Bone marrow (tissue), 2 donors: Measurements from ENCODE around the gene MUC6.

ENCODE experiments used
- DNase-seq, 2 donors: peaks; one replicate each; lab custom pipeline; 2025; lab: John Stamatoyannopoulos, UW

The MUC6 gene

DNA sequence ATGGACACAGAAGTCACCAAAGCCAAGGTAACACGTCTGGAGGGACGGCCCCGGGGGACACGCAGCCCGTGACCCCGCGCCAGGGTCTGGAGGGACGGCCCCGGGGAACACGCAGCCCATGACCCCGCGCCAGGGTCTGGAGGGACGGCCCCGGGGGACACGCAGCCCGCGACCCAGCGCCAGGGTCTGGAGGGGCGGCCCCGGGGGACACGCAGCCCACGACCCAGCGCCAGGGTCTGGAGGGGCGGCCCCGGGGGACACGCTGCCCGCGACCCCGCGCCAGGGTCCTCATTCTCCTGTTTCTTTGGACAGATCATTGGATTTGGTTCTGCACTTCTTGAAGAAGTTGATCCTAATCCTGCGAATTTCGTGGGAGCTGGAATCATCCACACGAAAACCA, 27.1 kb downstream of the MUC6 start:
- DNase-seq: no peak

DNA sequence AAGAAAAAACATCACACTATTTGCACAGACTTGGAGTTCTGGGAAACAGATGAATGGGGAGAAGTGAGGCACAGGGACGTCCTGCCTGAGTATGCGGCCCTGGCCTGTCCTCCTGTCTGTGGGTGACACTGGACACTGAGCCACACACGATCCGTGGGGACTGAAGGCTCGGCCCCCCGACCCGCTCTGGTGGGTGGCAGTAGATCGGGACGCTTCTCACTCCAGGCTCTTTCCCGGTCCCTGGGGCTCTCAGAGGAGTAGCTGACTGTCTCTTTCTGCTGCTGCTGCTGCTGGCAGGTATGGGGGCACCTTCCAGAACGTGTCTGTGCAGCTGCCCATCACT, 27.7 kb downstream of the MUC6 start:
- no peak for DNase-seq

GRCh38 chr11:1008001-1008802, 28.3 kb downstream of the MUC6 start:
- DNase-seq: no peak

DNA sequence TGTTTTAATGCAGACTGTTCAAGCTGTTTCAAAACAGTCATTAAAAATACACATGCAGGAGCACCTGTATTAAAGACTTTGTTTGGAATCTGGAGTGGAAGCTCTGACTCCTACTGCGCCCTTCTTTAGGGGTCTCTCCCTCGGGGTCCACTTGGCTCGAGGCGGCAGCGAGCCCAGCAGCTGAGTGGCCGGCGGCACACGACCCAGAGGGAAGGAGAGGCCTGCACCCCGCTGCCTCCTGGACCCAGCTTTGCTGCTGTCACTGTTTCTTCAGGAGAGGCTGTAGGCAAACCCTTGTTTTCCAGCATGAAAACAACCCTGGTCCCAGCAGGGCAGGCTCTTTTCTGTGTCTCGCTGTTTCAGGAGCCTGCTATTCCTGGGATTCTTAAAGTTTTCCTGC, 29.2 kb downstream of the MUC6 start:
- no peak for DNase-seq

DNA sequence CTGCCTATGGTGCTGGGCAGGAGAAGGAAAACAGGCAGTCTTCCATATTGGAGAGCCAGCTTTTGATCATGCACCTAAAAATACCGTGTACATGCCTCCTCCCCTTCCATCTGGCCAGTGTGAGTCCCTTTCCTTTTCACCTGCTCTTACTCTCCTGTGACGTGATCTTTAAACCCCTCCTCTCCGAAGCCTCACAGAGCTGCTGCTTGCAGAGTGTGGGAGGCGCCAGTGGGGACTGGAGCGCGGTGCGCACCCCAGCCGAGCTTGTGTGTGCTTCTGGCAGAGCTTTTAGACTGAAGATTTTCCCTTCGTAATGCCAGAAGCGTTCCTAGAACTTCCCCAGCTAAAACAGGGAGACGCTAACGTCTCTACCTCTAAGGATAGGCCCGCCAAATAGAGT, 29.8 kb downstream of the MUC6 start:
- DNase-seq: no peak

DNA sequence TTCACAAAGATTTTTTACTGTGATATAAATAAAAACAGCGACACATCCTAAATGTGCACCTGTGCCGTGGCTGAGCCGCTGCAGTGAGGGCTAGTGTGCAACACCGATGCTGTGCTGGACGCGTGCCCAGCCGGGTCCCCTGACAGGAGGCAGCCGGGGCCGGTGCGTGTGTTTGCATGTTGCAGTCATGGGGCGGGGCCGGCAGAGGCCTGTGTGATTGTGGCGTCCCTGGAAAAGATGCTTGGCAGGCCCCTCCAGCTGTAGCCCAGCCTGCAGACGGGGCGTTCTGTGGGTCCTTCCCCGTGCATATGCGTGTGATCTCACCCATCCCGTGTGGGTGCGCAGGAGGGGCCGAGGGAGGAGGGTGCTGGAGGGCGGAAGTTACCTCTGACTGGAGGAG, 30.6 kb downstream of the MUC6 start:
- DNase-seq: no peak

- DNase-seq: no peak
Observed at GRCh38 chr11:1003159-1003558, 33.4 kb downstream of the MUC6 start.

GRCh38 chr11:1002406-1002984, 34.0 kb downstream of the MUC6 start:
- DNase-seq: no peak

GRCh38 chr11:1001617-1002405, 34.7 kb downstream of the MUC6 start:
- DNase-seq: no peak

DNA sequence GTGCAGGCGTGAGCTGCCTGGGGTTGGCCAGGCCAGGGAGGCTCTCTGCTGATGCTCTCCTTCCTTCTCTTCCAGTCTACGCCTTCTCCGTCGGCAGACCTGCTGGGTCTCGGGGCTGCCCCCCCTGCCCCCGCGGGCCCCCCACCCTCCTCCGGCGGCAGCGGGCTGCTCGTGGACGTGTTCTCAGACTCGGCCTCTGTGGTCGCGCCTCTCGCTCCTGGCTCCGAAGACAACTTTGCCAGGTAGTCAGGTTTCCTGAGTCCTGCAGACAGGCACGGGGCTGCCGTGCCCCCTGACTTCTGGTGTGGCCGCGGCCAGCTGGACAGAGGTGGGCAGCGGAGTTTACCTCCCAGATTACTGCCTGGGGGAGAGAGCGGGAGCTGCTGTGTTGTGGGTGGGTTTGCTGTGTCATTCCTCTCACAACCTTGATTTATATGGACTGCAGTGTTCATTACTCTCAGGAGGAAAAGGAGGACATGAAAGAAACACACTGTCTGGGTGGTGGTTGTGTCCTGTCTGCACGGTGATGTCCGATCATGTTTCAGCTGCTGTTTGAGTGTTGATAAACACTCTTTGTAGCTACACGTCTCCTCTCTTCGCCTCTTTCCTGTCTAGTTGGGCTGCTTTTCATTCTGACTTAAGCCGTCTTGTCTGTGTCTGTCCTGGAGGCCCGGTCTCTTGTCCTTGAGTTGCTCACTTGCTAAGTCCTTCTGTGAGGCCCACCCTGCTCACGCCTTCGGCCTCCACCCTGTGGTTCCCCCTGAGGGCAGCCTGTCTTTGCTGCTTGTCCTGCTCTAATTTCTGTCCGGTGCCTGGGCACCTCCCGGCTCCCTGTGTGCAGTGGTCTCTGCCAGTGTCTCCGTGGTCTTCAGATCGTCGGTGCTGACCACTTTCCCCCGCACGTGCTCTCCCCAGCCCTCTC, 35.9 kb downstream of the MUC6 start:
- no peak for DNase-seq

DNA sequence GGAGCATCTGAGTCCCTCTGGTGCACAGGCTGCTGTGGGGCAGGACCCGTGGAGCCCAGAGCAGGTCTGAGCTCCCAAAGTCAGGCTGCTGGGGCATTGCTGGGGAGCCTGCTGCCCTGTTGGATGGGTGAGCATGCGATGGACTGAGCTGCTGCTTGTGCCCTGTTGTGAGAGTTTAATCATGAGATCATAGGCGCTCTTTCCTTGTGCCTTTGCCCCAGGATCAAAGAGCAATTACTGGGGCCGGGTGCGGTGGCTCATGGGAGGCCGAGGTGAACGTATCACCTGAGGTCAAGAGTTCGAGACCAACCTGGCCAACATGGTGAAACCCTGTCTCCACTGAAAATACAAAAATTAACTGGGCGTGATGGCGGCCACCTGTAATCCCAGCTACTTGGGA, 37.5 kb downstream of the MUC6 start:
- no peak for DNase-seq

DNA sequence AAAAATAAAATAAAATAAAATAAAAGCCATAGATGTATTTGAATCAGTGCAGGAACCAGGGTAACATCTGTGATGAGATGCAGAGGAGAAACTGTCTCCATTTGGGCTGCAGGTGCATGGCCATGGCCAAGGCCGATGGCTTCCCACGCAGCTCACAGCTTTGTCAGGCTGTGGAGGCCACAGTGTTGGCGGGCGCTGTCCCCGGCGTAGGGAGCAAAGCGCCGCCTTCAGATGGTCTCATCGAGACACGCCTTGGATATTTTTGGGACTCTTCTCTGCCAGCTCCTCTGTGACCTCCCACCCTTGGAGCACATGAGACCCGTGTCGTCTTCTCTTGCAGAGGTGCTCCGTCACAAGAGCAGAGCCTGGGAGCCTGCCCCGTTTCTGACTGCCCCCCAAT, 38.6 kb downstream of the MUC6 start:
- DNase-seq: no peak

- DNase-seq: no peak
Observed at GRCh38 chr11:996681-997080, 39.8 kb downstream of the MUC6 start.

DNA sequence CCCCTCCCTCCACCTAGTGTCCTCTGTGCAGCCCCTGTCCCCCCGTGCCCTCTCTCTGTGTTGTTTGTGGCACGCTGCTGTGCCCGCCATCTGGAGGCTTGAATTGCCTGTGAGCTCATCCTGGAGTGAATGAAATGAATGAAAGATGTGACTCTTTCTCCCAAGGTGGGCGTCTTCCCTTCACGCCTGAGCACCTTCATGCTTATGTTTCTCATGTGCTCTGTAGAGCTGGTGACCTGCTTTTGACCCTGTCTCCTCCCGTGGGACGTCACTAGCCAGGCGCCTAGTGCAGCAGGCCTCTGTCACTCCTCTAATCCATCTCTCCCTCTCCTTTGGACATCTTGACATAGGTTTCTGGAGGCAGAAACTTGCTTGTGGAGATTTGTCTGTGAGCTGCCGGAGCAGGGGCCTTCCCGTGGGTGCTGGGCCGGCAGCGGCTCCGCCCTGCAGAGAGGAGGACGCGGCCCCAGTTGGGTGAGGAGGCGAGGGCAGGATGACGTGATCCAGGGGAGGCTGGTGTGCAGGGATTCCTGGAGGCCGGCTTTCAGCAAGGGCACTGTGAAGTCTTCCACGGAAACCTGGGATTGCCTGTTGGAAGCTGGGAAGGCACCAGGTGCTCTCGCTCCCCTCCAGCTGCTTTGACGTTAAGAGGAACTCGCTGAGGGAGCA, 40.6 kb downstream of the MUC6 start:
- DNase-seq: no peak

DNA sequence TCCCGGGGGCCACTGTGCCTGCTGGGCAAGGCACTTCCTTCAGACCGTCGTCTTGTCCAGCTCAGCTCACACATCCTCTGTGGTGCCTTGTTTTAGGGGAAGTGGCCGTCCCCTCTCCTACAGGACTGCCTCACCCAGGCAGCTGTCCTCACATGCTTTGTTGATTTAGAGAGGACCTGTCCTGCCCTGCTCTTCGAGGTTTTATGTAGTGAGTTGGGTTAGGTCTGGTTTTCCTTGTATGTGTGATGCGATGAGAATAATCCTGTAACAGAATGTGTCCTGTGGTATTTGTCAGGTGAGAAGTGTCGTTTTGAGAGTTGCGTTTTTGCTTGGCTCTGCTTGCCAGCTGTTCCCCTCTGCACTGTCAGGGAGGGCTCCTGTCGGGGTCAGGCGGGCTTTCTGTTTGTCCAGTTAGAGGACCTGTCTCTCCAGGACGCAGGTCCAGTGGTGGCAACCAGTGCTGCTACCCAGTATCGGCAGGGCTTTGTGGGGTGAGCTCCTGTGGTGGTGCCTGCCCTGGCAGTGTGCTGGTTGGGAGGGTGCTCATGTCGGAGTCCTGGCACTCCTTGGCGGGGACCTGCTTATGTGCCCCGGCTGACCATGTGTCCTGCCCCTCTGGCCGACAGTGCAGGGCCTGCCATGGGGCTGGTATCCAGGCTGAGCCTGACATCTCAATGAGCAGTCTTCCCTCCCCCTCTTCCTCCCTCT, 41.3 kb downstream of the MUC6 start:
- no peak for DNase-seq

DNA sequence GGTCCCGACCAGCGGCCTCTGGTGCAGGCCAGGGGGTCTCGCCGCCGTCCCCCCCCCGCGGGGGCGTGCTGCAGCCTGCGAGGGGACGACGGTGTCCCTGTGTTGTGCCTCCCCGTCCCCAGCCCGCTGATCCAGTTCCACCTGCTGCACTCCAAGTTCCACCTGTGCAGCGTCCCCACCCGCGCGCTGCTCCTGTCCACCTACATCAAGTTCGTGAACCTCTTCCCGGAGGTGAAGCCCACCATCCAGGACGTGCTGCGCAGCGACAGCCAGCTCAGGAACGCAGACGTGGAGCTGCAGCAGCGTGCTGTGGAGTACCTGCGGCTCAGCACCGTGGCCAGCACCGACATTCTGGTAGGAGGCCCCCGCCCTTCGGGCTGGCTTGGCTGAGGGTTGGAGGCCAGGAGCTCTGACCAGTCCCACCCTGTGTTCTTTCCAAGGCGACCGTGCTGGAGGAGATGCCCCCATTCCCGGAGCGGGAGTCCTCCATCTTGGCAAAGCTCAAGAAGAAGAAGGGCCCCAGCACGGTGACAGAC, 42.8 kb downstream of the MUC6 start:
- no peak for DNase-seq

GRCh38 chr11:992577-992976, 43.9 kb downstream of the MUC6 start:
- no peak for DNase-seq

- DNase-seq: no peak
Observed at GRCh38 chr11:991711-992307, 44.7 kb downstream of the MUC6 start.

DNA sequence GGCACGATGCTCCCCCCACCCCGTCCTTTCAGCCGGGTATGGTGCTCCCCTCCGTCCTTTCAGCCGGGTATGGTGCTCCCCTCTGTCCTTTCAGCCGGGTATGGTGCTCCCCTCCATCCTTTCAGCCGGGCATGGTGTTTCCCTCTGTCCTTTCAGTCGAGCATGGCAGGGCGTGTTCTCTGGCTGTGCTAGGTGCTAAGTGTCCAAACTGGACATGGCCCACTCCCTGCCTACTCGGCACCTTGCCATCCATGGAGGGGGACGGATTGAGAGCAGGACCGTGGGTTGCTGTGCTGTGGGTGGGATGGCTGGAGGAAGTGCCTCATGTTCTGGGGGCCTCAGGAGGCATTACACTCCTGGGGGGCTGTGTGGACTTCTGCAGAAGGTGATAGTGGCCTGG, 45.5 kb downstream of the MUC6 start:
- no peak for DNase-seq

DNA sequence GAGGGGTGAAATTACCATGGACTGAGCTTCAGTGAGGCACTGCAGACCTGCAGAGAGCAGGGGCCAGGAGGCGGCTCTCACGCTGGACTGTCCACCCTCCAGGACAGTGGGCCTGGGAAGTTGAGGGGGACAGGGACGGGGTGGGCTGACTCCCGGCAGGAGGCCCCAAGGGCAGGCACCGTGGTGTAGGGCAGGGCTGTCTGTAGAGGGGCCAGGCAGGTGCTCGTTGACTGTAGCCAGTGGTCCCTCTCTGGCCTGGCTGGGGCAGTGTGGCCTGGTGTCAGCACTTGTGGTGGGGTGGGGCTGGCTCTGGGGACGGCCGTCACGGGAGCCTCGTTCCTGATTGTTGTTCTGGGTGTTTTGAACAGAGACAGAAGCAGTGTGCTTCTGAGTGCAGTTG, 46.4 kb downstream of the MUC6 start:
- no peak for DNase-seq
